CD4-positive, alpha-beta T cell (primary cell): ENCODE measurements around the gene AXIN1. TPM values are rescaled to one million over a fixed set of nuclear protein-coding genes. Genes with fewer than 3 reads are reported as not detected.

Experiments used
- ATAC-seq: fragments of 200-7000 bp; cut with Tn5 transposase; one replicate; pipeline ENCODE4 v1.10.0; 2022; ENCODE audit warnings: mild to moderate bottlenecking; ENCODE audit not compliant: poor library complexity
- CTCF ChIA-PET: fragments of 350-600 bp; sonication (Branson Sonifier 250); formaldehyde crosslinking; loops from one replicate; lab custom pipeline; 2021; ENCODE audit warnings: antibody characterized with exemption, inconsistent platforms; lab: Charles Lee
- POLR2A ChIA-PET: fragments of 350-600 bp; sonication (Branson Sonifier 250); formaldehyde crosslinking; loops from one replicate; lab custom pipeline; 2021; ENCODE audit warnings: antibody characterized with exemption, inconsistent platforms; lab: Charles Lee
- DNase-seq, 14 experiments: peaks; one replicate each; pipeline ENCODE4 v3.0.0-alpha.2; 2013 to 2020; ENCODE audit warnings: mixed read lengths in 2 of 14
- H3K27ac ChIP-seq, 2 donors: one replicate each; pipeline versions ENCODE4 v1.5.1 to v1.7.0; 2013; ENCODE audit warnings: low read length in 2 of 2, low read depth in 1 of 2, mild to moderate bottlenecking in 1 of 2
- H3K27me3 ChIP-seq, 2 experiments: 1 replicate in 1 of 2; 2 replicates in 1 of 2; pipeline versions ENCODE4 v1.6.1 to v1.7.0; 2013; ENCODE audit warnings: low read length in 2 of 2, control low read depth in 1 of 2, mild to moderate bottlenecking in 1 of 2, moderate library complexity in 1 of 2; ENCODE audit not compliant: insufficient read depth in 2 of 2, control insufficient read depth in 1 of 2
- H3K36me3 ChIP-seq: one replicate; pipeline ENCODE4 v1.6.1; 2013; ENCODE audit warnings: low read length, control low read depth; ENCODE audit not compliant: insufficient read depth
- H3K4me1 ChIP-seq: one replicate; pipeline ENCODE4 v1.6.1; 2013; ENCODE audit warnings: low read length, control low read depth; ENCODE audit not compliant: insufficient read depth
- H3K4me3 ChIP-seq: one replicate; pipeline ENCODE4 v1.5.1; 2013; ENCODE audit warnings: mild to moderate bottlenecking, low read length, moderate library complexity
- H3K9me3 ChIP-seq, 2 experiments: 1 replicate in 1 of 2; 2 replicates in 1 of 2; pipeline versions ENCODE4 v1.6.1 to v1.7.0; 2013; ENCODE audit warnings: low read length in 2 of 2, mild to moderate bottlenecking in 2 of 2, control low read depth in 1 of 2, moderate library complexity in 1 of 2; ENCODE audit not compliant: control insufficient read depth in 1 of 2, insufficient read depth in 1 of 2
- H3K27ac Mint-ChIP-seq: one replicate; pipeline ENCODE4 v1.8.0; 2020; ENCODE audit warnings: mixed read lengths
- H3K27me3 Mint-ChIP-seq: one replicate; pipeline ENCODE4 v1.8.0; 2021; ENCODE audit warnings: mixed read lengths
- H3K36me3 Mint-ChIP-seq: one replicate; pipeline ENCODE4 v1.8.0; 2021; ENCODE audit warnings: low read depth, mixed read lengths
- H3K4me1 Mint-ChIP-seq: one replicate; pipeline ENCODE4 v1.8.0; 2021; ENCODE audit warnings: low read depth, mixed read lengths
- H3K4me3 Mint-ChIP-seq: one replicate; pipeline ENCODE4 v1.8.0; 2020; ENCODE audit warnings: mild to moderate bottlenecking, mixed read lengths
- H3K9me3 Mint-ChIP-seq: one replicate; pipeline ENCODE4 v1.8.0; 2020; ENCODE audit warnings: mixed read lengths
- CTCF ChIP-seq: fragments of 200-600 bp; IDR thresholded peaks from one replicate; pipeline ENCODE4 v1.8.0; 2022; ENCODE audit warnings: antibody characterized with exemption, mild to moderate bottlenecking
- intact Hi-C, 2 experiments: fragments of 100-400 bp; cut with DNase I in 1 of 2; cut with micrococcal nuclease in 1 of 2; formaldehyde crosslinking; loops; one replicate each; pipeline versions ENCODE4 v1.15.1 to v1.9.0; 2023 to 2025; cut with DNase I, micrococcal nuclease
- total RNA-seq, 174 experiments: library from RNA in 2 of 174; stranded (reverse) in 2 of 174; gene quantifications; one replicate each; pipeline ENCODE4 v1.2.3 and lab custom pipeline; 2021 to 2026

The AXIN1 gene
- total RNA-seq, 2 experiments from 2014 or later: 24.7 to 26.3 TPM

- no peak overlapping the region for H3K4me3 ChIP-seq
- peaks cover 6% of the 10 kb centered on the region for H3K4me1 Mint-ChIP-seq
- H3K4me3 Mint-ChIP-seq: no peak overlapping the region
- H3K4me1 ChIP-seq: peaks cover 29% of the 10 kb centered on the region
- CTCF ChIA-PET: interaction anchor here (0.7 to 2.5 kb wide), 8 partner anchors 11 to 295 kb away, joined by 3 to 19 read pairs (median 4); partner anchors contain the start of gene FAM234A
- no peak overlapping the region for H3K27ac Mint-ChIP-seq
- ATAC-seq: no peak
- H3K9me3 ChIP-seq: no peaks in the 10 kb centered on the region
- POLR2A ChIA-PET: interaction anchor here (0.8 kb wide), 1 partner anchor 126 kb away, joined by 3 read pairs; no protein-coding TSS in a partner anchor
- H3K9me3 Mint-ChIP-seq: no peaks in the 10 kb centered on the region
- H3K36me3 ChIP-seq: peaks cover 1% of the 10 kb centered on the region
- H3K27ac ChIP-seq: no peak overlapping the region
- intact Hi-C loops: no loop called here
- no peaks in the 10 kb centered on the region for H3K36me3 Mint-ChIP-seq
- no peaks in the 10 kb centered on the region for H3K27me3 ChIP-seq
- H3K27me3 Mint-ChIP-seq: no peaks in the 10 kb centered on the region
- no peak for TF ChIP-seq CTCF
- DNase-seq: no peak
Measured at GRCh38 chr16:361341-361871, 8.9 kb upstream of the AXIN1 start.

- no peak for TF ChIP-seq CTCF
- ChIA-PET POLR2A (interaction anchor here (0.8 kb wide), 1 partner anchor 126 kb away, joined by 3 read pairs; no protein-coding TSS in a partner anchor), CTCF (interaction anchor here (1.4 to 2.5 kb wide), 4 partner anchors 10 to 295 kb away, joined by 4 to 19 read pairs (median 8); partner anchors contain the start of gene FAM234A)
- ATAC-seq (no peak), DNase-seq (no peak)
- H3K36me3 ChIP-seq: no peaks in the 10 kb centered on the region
- peaks cover 6% of the 10 kb centered on the region for H3K4me1 Mint-ChIP-seq
- H3K9me3 Mint-ChIP-seq: no peaks in the 10 kb centered on the region
- H3K9me3 ChIP-seq: no peaks in the 10 kb centered on the region
- no peaks in the 10 kb centered on the region for H3K36me3 Mint-ChIP-seq
- H3K27me3 Mint-ChIP-seq: no peaks in the 10 kb centered on the region
- no peaks in the 10 kb centered on the region for H3K27me3 ChIP-seq
- no peak overlapping the region for H3K4me3 ChIP-seq
- no peak overlapping the region for H3K27ac Mint-ChIP-seq
- H3K27ac ChIP-seq: no peak overlapping the region
- peaks cover 35% of the 10 kb centered on the region for H3K4me1 ChIP-seq
- H3K4me3 Mint-ChIP-seq: no peak overlapping the region
- intact Hi-C loops: no loop called here
Measured at GRCh38 chr16:360698-361336, 8.3 kb upstream of the AXIN1 start.

- ChIA-PET POLR2A (no interaction called here), CTCF (no interaction called here)
- Histone ChIP-seq H3K36me3 (no peaks in the 10 kb centered on the region), H3K4me3 (no peak overlapping the region), H3K4me1 (peaks cover 42% of the 10 kb centered on the region), H3K9me3 (no peaks in the 10 kb centered on the region), H3K27me3 (no peaks in the 10 kb centered on the region), H3K27ac (no peak overlapping the region)
- DNase-seq (no peak), ATAC-seq (no peak)
- no peaks in the 10 kb centered on the region for H3K27me3 Mint-ChIP-seq
- TF ChIP-seq CTCF: no peak
- H3K9me3 Mint-ChIP-seq: no peaks in the 10 kb centered on the region
- H3K27ac Mint-ChIP-seq: no peak overlapping the region
- no peaks in the 10 kb centered on the region for H3K36me3 Mint-ChIP-seq
- no peak overlapping the region for H3K4me3 Mint-ChIP-seq
- intact Hi-C loops: no loop called here
- peaks cover 12% of the 10 kb centered on the region for H3K4me1 Mint-ChIP-seq
Measured at GRCh38 chr16:359871-360697, 7.6 kb upstream of the AXIN1 start.
